ENCODE data around the gene USP3. TPM values are rescaled to one million over a fixed set of nuclear protein-coding genes. Genes with fewer than 3 reads are reported as not detected.
A peak's percentile ranks its signal among the peaks of the same experiment; 100 is the strongest.

USP3 gene
- total RNA-seq, 4 donors from 2014 or later = 56.1 to 93.0 (median 73.7) TPM

GRCh38 chr15:63551400-63551799 is 47.0 kb downstream of the USP3 start:
- Histone ChIP-seq H3K4me1 (peaks cover 17 to 43% (median 28%) of the 10 kb centered on the region in 4 donors), H3K36me3 (no peaks in the 10 kb centered on the region), H3K27ac (peak overlapping the region in 3 of 4 donors; percentile 12 to 69 (median 62)), H3K27me3 (no peaks in the 10 kb centered on the region), H3K9me3 (no peaks in the 10 kb centered on the region), H3K4me3 (no peak overlapping the region)
- 53 to 59% methylated on average over 1 of the region's 1 CpG for WGBS, 2 donors (ENCODE audit: low coverage in 1 of 2)
- intact Hi-C loops (cut with DNase I; ENCODE audit: low total_unique reads) = no loop called here
- TF ChIP-seq EP300 (IDR thresholded peaks at IDR 0.05; ENCODE audit: low read depth) = no peak
- TF ChIP-seq CTCF (IDR thresholded peaks at IDR 0.05) = no peak
- no peak for TF ChIP-seq POLR2AphosphoS5 (IDR thresholded peaks at IDR 0.05)
- TF ChIP-seq POLR2A (IDR thresholded peaks at IDR 0.05) = no peak
- DNase-seq = no peak
- in situ Hi-C loops (cut with MboI; ENCODE audit: low pct_ligation_motif_present in 1 of 4, low pct_unique_long_range_greater_than_20kb in 1 of 4, low sequenced_read_pairs in 3 of 4) = no loop called here

GRCh38 chr15:63553388-63553791 is 49.0 kb downstream of the USP3 start:
- no peak for DNase-seq
- H3K9me3 ChIP-seq = no peaks in the 10 kb centered on the region
- in situ Hi-C loops (cut with MboI; ENCODE audit: low pct_ligation_motif_present in 1 of 4, low pct_unique_long_range_greater_than_20kb in 1 of 4, low sequenced_read_pairs in 3 of 4) = no loop called here
- peak overlapping the region; percentile 59 to 69 (median 64) for H3K27ac ChIP-seq
- no peak overlapping the region for H3K4me3 ChIP-seq
- peaks cover 17 to 38% (median 27%) of the 10 kb centered on the region in 4 donors for H3K4me1 ChIP-seq
- TF ChIP-seq POLR2AphosphoS5 (IDR thresholded peaks at IDR 0.05) (no peak), POLR2A (IDR thresholded peaks at IDR 0.05) (no peak), EP300 (IDR thresholded peaks at IDR 0.05; ENCODE audit: low read depth) (no peak), CTCF (IDR thresholded peaks at IDR 0.05) (no peak)
- peaks cover 0 to 4% (median 0%) of the 10 kb centered on the region in 4 donors for H3K36me3 ChIP-seq
- 11 to 12% methylated on average over 3 of the region's 3 CpGs for WGBS, 2 donors (ENCODE audit: low coverage in 1 of 2)
- H3K27me3 ChIP-seq = no peaks in the 10 kb centered on the region
- intact Hi-C loops (cut with DNase I; ENCODE audit: low total_unique reads) = no loop called here

GRCh38 chr15:63554337-63554927 is 50.0 kb downstream of the USP3 start:
- intact Hi-C loops (cut with DNase I; ENCODE audit: low total_unique reads) = no loop called here
- TF ChIP-seq EP300 (IDR thresholded peaks at IDR 0.05; ENCODE audit: low read depth) (no peak), POLR2A (IDR thresholded peaks at IDR 0.05) (no peak), CTCF (IDR thresholded peaks at IDR 0.05) (no peak), POLR2AphosphoS5 (IDR thresholded peaks at IDR 0.05) (no peak)
- no peak overlapping the region for H3K4me3 ChIP-seq
- peaks cover 17 to 35% (median 24%) of the 10 kb centered on the region in 4 donors for H3K4me1 ChIP-seq
- no peaks in the 10 kb centered on the region for H3K27me3 ChIP-seq
- H3K9me3 ChIP-seq = no peaks in the 10 kb centered on the region
- 46 to 68% methylated on average over 2 of the region's 2 CpGs for WGBS, 2 donors (ENCODE audit: low coverage in 1 of 2)
- no peak overlapping the region for H3K27ac ChIP-seq
- H3K36me3 ChIP-seq = peaks cover 0 to 7% (median 3%) of the 10 kb centered on the region in 4 donors
- in situ Hi-C loops (cut with MboI; ENCODE audit: low pct_ligation_motif_present in 1 of 4, low pct_unique_long_range_greater_than_20kb in 1 of 4, low sequenced_read_pairs in 3 of 4) = no loop called here
- no peak for DNase-seq

GRCh38 chr15:63555507-63555906 is 51.1 kb downstream of the USP3 start:
- in situ Hi-C loops (cut with MboI; ENCODE audit: low pct_ligation_motif_present in 1 of 4, low pct_unique_long_range_greater_than_20kb in 1 of 4, low sequenced_read_pairs in 3 of 4) = no loop called here

More at GRCh38 chr15:63555507-63555906, 51.1 kb downstream of the USP3 start:
- Histone ChIP-seq H3K27ac (no peak overlapping the region), H3K36me3 (peaks cover 0 to 13% (median 3%) of the 10 kb centered on the region in 4 donors), H3K4me1 (peaks cover 17 to 35% (median 24%) of the 10 kb centered on the region in 4 donors), H3K9me3 (no peaks in the 10 kb centered on the region), H3K27me3 (no peaks in the 10 kb centered on the region), H3K4me3 (no peak overlapping the region)
- DNase-seq = no peak
- no peak for TF ChIP-seq POLR2A (IDR thresholded peaks at IDR 0.05)
- TF ChIP-seq CTCF (IDR thresholded peaks at IDR 0.05) = no peak
- TF ChIP-seq POLR2AphosphoS5 (IDR thresholded peaks at IDR 0.05) = no peak
- TF ChIP-seq EP300 (IDR thresholded peaks at IDR 0.05; ENCODE audit: low read depth) = no peak
- intact Hi-C loops (cut with DNase I; ENCODE audit: low total_unique reads) = no loop called here

All from transverse colon (tissue), 4 donors.